GM12872 (cell line): ENCODE data around the gene SDC3.

Source experiments
- CTCF ChIP-seq: IDR thresholded peaks from 3 replicates; pipeline ENCODE4 v1.5.1; 2011; ENCODE audit warnings: low read depth, mild to moderate bottlenecking, low read length, moderate library complexity; ENCODE audit not compliant: insufficient read depth

SDC3 gene

GRCh38 chr1:30866594-30866993 lies 42.0 kb downstream of the SDC3 start:
- no peak for TF ChIP-seq CTCF

- TF ChIP-seq CTCF, result no peak
Observed at GRCh38 chr1:30864681-30865080, 43.9 kb downstream of the SDC3 start.

GRCh38 chr1:30863858-30864604 lies 44.5 kb downstream of the SDC3 start:
- TF ChIP-seq CTCF, result no peak

GRCh38 chr1:30860320-30860652 lies 48.3 kb downstream of the SDC3 start:
- TF ChIP-seq CTCF, result no peak

- no peak for TF ChIP-seq CTCF
Observed at GRCh38 chr1:30857964-30858363, 50.6 kb downstream of the SDC3 start.

- TF ChIP-seq CTCF, result no peak
Observed at GRCh38 chr1:30857062-30857461, 51.5 kb downstream of the SDC3 start.

- no peak for TF ChIP-seq CTCF
Observed at GRCh38 chr1:30856260-30856790, 52.2 kb downstream of the SDC3 start.
